Measurements from ENCODE around the gene RBM18.

DNA sequence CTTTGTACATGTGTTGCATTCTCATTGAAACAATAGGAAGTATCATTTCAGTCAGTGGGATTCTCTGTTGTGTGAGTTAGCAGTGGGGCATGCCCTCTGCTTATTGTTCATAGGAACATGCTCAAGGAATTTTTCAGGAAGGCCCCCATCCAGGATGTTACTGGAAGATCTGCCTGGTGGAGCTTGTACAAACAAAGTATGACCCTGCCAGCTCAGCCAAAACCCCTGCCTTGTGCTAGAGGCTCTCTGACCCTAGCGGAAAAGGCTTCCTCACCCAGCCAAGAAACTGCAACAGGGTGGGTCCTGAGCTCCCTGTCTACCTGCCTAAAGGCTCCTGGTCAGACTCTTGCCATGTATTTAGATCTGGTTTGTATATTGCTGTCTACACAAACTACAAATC lies 43.3 kb upstream of the RBM18 start:
- TF ChIP-seq, protein P1, sequence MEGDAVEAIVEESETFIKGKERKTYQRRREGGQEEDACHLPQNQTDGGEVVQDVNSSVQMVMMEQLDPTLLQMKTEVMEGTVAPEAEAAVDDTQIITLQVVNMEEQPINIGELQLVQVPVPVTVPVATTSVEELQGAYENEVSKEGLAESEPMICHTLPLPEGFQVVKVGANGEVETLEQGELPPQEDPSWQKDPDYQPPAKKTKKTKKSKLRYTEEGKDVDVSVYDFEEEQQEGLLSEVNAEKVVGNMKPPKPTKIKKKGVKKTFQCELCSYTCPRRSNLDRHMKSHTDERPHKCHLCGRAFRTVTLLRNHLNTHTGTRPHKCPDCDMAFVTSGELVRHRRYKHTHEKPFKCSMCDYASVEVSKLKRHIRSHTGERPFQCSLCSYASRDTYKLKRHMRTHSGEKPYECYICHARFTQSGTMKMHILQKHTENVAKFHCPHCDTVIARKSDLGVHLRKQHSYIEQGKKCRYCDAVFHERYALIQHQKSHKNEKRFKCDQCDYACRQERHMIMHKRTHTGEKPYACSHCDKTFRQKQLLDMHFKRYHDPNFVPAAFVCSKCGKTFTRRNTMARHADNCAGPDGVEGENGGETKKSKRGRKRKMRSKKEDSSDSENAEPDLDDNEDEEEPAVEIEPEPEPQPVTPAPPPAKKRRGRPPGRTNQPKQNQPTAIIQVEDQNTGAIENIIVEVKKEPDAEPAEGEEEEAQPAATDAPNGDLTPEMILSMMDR (IDR thresholded peaks at IDR 0.05): no peak
- no peak for TF ChIP-seq POLR2A (IDR thresholded peaks at IDR 0.05)
